Spleen (tissue), 11 donors: Measurements from ENCODE around the gene PODNL1. TPM values are rescaled to one million over a fixed set of nuclear protein-coding genes. Genes with fewer than 3 reads are reported as not detected.
A peak's percentile ranks its signal among the peaks of the same experiment; 100 is the strongest.

Source experiments
- DNase-seq: peaks from one replicate; pipeline ENCODE4 v3.0.0-alpha.2; 2020
- H3K27ac ChIP-seq, 8 donors: fragments of 200-600 bp; sonication (generic) in 7 of 8; 1 replicate in 4 of 8; 2 replicates in 4 of 8; pipeline versions ENCODE4 v1.5.0 to v1.8.0; 2016 to 2021; ENCODE audit warnings: inconsistent platforms in 4 of 8, mild to moderate bottlenecking in 4 of 8, moderate library complexity in 1 of 8
- H3K27me3 ChIP-seq, 7 donors: fragments of 200-600 bp; sonication (generic) in 6 of 7; replicated peaks in 1 of 7; 1 replicate in 4 of 7; 2 replicates in 3 of 7; pipeline versions ENCODE4 v1.5.0 to v1.8.0; 2016 to 2021; ENCODE audit warnings: inconsistent platforms in 3 of 7, mild to moderate bottlenecking in 1 of 7
- H3K36me3 ChIP-seq, 6 donors: fragments of 200-600 bp; sonication (generic) in 5 of 6; 1 replicate in 4 of 6; 2 replicates in 2 of 6; pipeline versions ENCODE4 v1.5.0 to v1.8.0; 2016 to 2021; ENCODE audit warnings: inconsistent platforms in 2 of 6
- H3K4me1 ChIP-seq, 6 donors: fragments of 200-600 bp; sonication (generic) in 5 of 6; 1 replicate in 3 of 6; 2 replicates in 3 of 6; pipeline versions ENCODE4 v1.5.0 to v1.8.0; 2016 to 2021; ENCODE audit warnings: inconsistent platforms in 3 of 6
- H3K4me3 ChIP-seq, 8 donors: fragments of 200-600 bp; sonication (generic) in 7 of 8; 1 replicate in 4 of 8; 2 replicates in 4 of 8; pipeline versions ENCODE4 v1.5.0 to v1.8.0; 2016 to 2021; ENCODE audit warnings: inconsistent platforms in 4 of 8, mild to moderate bottlenecking in 4 of 8, moderate library complexity in 2 of 8
- H3K9me3 ChIP-seq, 8 donors: fragments of 200-600 bp; sonication (generic) in 7 of 8; 1 replicate in 4 of 8; 2 replicates in 4 of 8; pipeline versions ENCODE4 v1.5.0 to v1.8.0; 2016 to 2021; ENCODE audit warnings: inconsistent platforms in 4 of 8
- CTCF ChIP-seq, 11 experiments: fragments of 200-600 bp in 7 of 11; fragments of 450-650 bp in 4 of 11; sonication (generic) in 4 of 11; IDR thresholded peaks in 8 of 11; conservative IDR thresholded peaks in 3 of 11; 1 replicate in 7 of 11; 2 replicates in 4 of 11; pipeline versions ENCODE4 v1.4.0 to v1.8.0; 2016 to 2021; ENCODE audit warnings: antibody characterized with exemption in 11 of 11, inconsistent platforms in 4 of 11, mild to moderate bottlenecking in 1 of 11
- POLR2A ChIP-seq, 3 donors: fragments of 450-650 bp; IDR thresholded peaks; one replicate each; pipeline ENCODE4 v1.5.1; 2017; ENCODE audit warnings: antibody characterized with exemption in 3 of 3, mild to moderate bottlenecking in 1 of 3
- POLR2AphosphoS5 ChIP-seq, 3 donors: sonication (generic); formaldehyde crosslinking; IDR thresholded peaks; one replicate each; pipeline ENCODE4 v1.5.1; 2017; ENCODE audit warnings: antibody characterized with exemption in 3 of 3
- WGBS, 5 donors: extraction: QIAGEN DNeasy Blood & Tissue Kit in 3 of 5; methylation state at CpG; one replicate each; pipeline versions ENCODE4 v1.1.5 to v1.1.7; 2013 to 2018; 5-methylcytosine and 5-hydroxymethylcytosine counted together
- intact Hi-C: fragments of 100-400 bp; cut with DNase I; formaldehyde crosslinking; loops from one replicate; pipeline ENCODE4 v1.15.0; 2023; ENCODE audit warnings: low total_unique reads
- polyA plus RNA-seq, 3 donors: library from polyadenylated mRNA; stranded (reverse); fragments of 200-250 nt; gene quantifications; one replicate each; pipeline ENCODE4 v1.2.1, GENCODE V29; 2013
- total RNA-seq, 7 donors: library from RNA; depleted of rRNA in 3 of 7; stranded (reverse); fragments of >200 nt in 3 of 7; fragmentation: NEBNext Ultra II Directional in 4 of 7; extraction: Animal tissue kit (Norgen Biotek cat#: 25700) in 4 of 7; gene quantifications; one replicate each; pipeline versions ENCODE4 v1.1.0 to v1.2.1, GENCODE V29; 2016 to 2021
- donor health status: healthy with polysubstance abuse.
- donor health status: DM: no; HTN: no; CAD: no; lungs with moderate emphysema.
- donor health status: DM: no; HTN: no; CAD: no.
- donor health status: Bipolar disorder and iron deficiency.
- donor health status: healthy.
- donor health status: DM: no; HTN: no; CAD: no.
- donor health status: DM: yes; HTN: yes; CAD: no.

The PODNL1 gene
- total and polyA plus RNA-seq, 10 donors, result 0.19 to 3.0 (median 0.54) TPM; not detected in 1

- 88 to 95% (median 92%) methylated on average over 15 to 16 of the region's 16 CpGs for WGBS, 5 donors
Observed at GRCh38 chr19:13888281-13888680, 49.9 kb downstream of the PODNL1 start.

GRCh38 chr19:13887517-13887916 is 50.7 kb downstream of the PODNL1 start:
- Histone ChIP-seq H3K9me3 (no peaks in the 10 kb centered on the region), H3K27ac (peak overlapping the region in 5 of 8 donors; percentile 27 to 81 (median 65)), H3K36me3 (no peaks in the 10 kb centered on the region), H3K4me3 (no peak overlapping the region), H3K4me1 (peaks cover 0 to 42% (median 8%) of the 10 kb centered on the region in 6 donors), H3K27me3 (no peaks in the 10 kb centered on the region)
- 66 to 87% (median 73%) methylated on average over 5 of the region's 5 CpGs for WGBS, 5 donors
- intact Hi-C loops, result loop anchor here (10.0 kb wide), 1 partner anchor 157 kb away; no protein-coding TSS in a partner anchor
- no peak for DNase-seq
- no peak for TF ChIP-seq POLR2AphosphoS5 (IDR thresholded peaks at IDR 0.05)
- no peak for TF ChIP-seq CTCF (IDR thresholded peaks at IDR 0.05 in 8 of 11, conservative IDR thresholded peaks at IDR 0.05 in 3 of 11)
- TF ChIP-seq POLR2A (IDR thresholded peaks at IDR 0.05), result no peak

More at GRCh38 chr19:13888281-13888680, 49.9 kb downstream of the PODNL1 start:
- intact Hi-C loops, result loop anchor here (10.0 kb wide), 1 partner anchor 157 kb away; no protein-coding TSS in a partner anchor
- Histone ChIP-seq H3K27ac (no peak overlapping the region), H3K36me3 (no peaks in the 10 kb centered on the region), H3K9me3 (no peaks in the 10 kb centered on the region), H3K4me1 (peaks cover 0 to 34% (median 2%) of the 10 kb centered on the region in 6 donors), H3K4me3 (no peak overlapping the region), H3K27me3 (no peaks in the 10 kb centered on the region)
- TF ChIP-seq CTCF (IDR thresholded peaks at IDR 0.05 in 8 of 11, conservative IDR thresholded peaks at IDR 0.05 in 3 of 11), result no peak
- no peak for TF ChIP-seq POLR2AphosphoS5 (IDR thresholded peaks at IDR 0.05)
- TF ChIP-seq POLR2A (IDR thresholded peaks at IDR 0.05), result no peak
- DNase-seq, result no peak

DNA sequence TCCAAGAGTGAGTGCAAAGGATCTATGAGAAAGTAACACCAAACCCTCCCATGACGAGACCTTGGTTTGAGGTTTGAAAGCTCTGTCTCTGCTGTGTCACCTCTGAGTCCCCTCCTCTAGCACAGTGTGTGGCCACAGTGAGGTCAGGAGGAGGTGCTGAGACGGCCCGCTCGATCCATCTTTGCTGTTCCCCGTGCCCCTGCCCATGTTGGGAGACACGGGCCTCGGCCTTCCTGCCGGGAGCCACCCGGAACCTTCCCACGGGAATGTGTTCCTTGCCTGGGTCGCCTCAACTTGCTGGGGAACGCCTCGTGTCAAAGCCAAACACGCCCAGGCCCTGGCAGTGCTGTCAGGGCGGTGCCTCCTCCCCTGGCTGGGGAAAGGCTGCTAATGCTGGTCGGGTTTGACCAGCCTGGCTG is 51.2 kb downstream of the PODNL1 start:
- Histone ChIP-seq H3K27me3 (no peaks in the 10 kb centered on the region), H3K27ac (peak overlapping the region in 5 of 8 donors; percentile 27 to 81 (median 65)), H3K4me3 (no peak overlapping the region), H3K36me3 (no peaks in the 10 kb centered on the region), H3K4me1 (peaks cover 2 to 47% (median 12%) of the 10 kb centered on the region in 6 donors), H3K9me3 (no peaks in the 10 kb centered on the region)
- TF ChIP-seq CTCF (IDR thresholded peaks at IDR 0.05 in 8 of 11, conservative IDR thresholded peaks at IDR 0.05 in 3 of 11) (no peak), POLR2AphosphoS5 (IDR thresholded peaks at IDR 0.05) (peak; percentile 23 to 43 (median 23))
- WGBS, 5 donors, result 77 to 83% (median 81%) methylated on average over 5 to 16 of the region's 16 CpGs
- intact Hi-C loops, result loop anchor here (10.0 kb wide), 1 partner anchor 158 kb away; no protein-coding TSS in a partner anchor
- no peak for DNase-seq

GRCh38 chr19:13885826-13886365 is 52.3 kb downstream of the PODNL1 start:
- Histone ChIP-seq H3K36me3 (no peaks in the 10 kb centered on the region), H3K4me3 (no peak overlapping the region), H3K4me1 (peaks cover 11 to 58% (median 24%) of the 10 kb centered on the region in 6 donors), H3K9me3 (no peaks in the 10 kb centered on the region), H3K27me3 (no peaks in the 10 kb centered on the region), H3K27ac (peak overlapping the region in 4 of 8 donors; percentile 46 to 81 (median 66))
- DNase-seq, result no peak
- 62 to 67% (median 66%) methylated on average over 17 to 20 of the region's 20 CpGs for WGBS, 5 donors
- intact Hi-C loops, result loop anchor here (10.0 kb wide), 1 partner anchor 159 kb away; no protein-coding TSS in a partner anchor
- TF ChIP-seq POLR2AphosphoS5 (IDR thresholded peaks at IDR 0.05) (no peak), POLR2A (IDR thresholded peaks at IDR 0.05) (no peak), CTCF (IDR thresholded peaks at IDR 0.05 in 8 of 11, conservative IDR thresholded peaks at IDR 0.05 in 3 of 11) (no peak)
